NOMO-1 treated with DMSO at 0.1 percent for 48 hours (cell line): Measurements from ENCODE around the gene ASAP3.

Experiments
- DNase-seq: peaks from one replicate; lab custom pipeline; 2025; ENCODE audit not compliant: unreplicated experiment; lab: John Stamatoyannopoulos, UW

The ASAP3 gene

GRCh38 chr1:23450894-23451293 lies 33.1 kb downstream of the ASAP3 start:
- no peak for DNase-seq

DNA sequence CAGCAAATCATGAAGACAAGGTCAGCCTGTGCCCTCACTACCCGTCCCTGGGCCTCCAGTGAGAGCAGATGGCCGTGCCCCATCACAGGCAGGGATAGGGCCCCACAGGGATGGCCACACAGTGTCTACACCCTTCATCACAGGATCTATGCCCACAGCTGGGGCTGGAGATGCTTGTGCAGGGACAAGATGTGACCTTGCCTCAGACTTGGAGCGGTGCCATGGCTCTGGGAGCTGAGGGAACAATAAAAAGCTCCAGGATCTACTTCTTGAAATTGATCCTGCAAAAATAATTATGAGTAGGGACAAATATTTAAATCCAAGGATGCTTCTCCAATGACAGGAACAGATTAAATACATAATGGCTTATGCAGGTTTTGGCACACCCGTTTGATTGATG lies 34.0 kb downstream of the ASAP3 start:
- no peak for DNase-seq

- no peak for DNase-seq
These were observed 34.7 kb downstream of the ASAP3 start for GRCh38 chr1:23449306-23449705.

GRCh38 chr1:23448846-23449245 lies 35.1 kb downstream of the ASAP3 start:
- no peak for DNase-seq

DNA sequence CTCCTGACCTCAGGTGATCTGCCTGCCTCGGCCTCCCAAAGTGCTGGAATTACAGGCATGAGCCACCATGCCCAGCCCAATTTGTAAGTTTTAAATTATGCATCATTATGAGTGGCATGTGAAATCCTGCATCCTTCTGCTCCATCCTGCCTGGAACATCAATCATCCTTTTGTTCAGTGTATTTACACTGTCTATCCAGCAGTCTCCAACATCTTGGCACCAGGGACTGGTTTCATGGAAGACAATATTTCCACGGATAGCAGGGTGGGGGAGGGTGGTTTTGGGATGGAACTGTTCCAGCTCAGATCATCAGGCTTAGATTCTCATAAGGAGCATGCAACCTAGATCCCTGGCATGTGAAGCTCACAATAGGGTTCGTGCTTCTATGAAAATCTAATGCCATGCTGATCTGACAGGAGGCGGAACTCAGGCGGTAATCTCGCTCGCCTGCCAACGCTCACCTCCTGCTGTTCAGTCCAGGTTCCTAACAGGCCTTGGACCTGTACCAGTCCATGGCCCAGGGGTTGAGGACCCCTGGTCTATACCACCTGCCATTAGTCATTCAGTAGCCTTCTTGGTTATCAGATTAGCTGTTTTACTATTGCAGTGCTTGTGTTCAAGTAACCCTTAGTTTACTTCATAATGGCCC lies 37.2 kb downstream of the ASAP3 start:
- DNase-seq, result no peak

DNA sequence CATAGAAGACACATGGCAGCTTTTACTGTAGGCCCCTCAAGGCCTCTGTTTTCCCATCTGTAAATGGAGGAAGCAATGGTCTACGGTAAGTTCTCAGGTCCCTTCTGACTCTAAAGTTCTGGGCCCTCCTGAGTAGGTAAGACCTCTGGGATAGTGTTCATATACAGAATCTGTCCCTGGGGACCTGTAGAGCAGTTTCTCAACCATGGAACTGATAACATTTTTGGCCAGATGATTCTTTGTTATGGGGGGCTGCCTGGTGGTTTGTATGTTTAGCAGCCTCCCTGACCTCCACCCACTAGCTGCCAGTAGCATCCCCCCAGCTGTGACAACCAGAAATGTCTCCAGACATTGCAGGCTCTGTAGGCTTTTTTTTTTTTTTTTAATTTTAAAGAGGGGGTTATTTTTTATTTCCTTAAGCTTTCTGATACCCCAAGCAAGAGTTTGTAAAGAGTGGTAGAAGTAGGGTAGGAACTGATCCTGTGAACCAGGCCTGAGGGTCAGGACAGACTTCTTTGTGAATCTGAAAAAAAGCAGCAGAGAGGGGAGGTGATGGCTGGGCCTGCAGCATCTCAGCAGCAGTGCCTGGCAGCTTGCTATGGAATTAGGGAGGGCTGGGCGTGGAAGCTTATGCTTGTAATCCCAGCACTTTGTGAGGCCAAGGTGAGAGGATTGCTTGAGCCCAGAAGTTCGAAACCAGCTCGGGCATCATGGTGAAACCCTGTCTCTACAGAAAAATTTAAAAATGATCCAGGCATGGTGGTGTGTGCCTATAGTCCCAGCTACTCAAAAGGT lies 39.2 kb downstream of the ASAP3 start:
- DNase-seq, result no peak

DNA sequence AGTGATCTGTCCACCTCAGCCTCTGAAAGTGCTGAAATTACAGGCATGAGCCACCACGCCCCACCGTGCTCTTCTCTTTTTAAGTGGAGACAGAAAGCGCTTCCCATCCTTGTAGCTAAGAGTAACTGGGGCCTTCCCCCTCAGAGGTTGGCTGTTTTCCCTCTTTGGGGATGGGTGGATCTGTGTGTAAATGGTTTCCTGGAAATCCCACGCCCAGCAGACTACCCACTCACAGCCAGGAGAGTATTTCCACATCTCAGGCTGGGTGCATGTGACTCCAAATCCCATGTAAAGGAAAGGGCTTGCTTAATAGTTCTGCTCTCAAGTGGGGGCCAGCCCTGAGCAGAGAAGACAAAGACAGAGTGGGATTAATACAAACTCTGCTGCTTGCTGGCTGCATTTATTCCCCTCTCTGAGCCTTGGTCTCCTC lies 39.9 kb downstream of the ASAP3 start:
- no peak for DNase-seq

- DNase-seq, result no peak
These were observed 41.2 kb downstream of the ASAP3 start for GRCh38 chr1:23442751-23443150.

- no peak for DNase-seq
These were observed 42.4 kb downstream of the ASAP3 start for GRCh38 chr1:23441446-23442148.

GRCh38 chr1:23438545-23438944 lies 45.4 kb downstream of the ASAP3 start:
- no peak for DNase-seq

GRCh38 chr1:23437355-23437664 lies 46.7 kb downstream of the ASAP3 start:
- no peak for DNase-seq

- no peak for DNase-seq
These were observed 47.2 kb downstream of the ASAP3 start for GRCh38 chr1:23436520-23437354.

DNA sequence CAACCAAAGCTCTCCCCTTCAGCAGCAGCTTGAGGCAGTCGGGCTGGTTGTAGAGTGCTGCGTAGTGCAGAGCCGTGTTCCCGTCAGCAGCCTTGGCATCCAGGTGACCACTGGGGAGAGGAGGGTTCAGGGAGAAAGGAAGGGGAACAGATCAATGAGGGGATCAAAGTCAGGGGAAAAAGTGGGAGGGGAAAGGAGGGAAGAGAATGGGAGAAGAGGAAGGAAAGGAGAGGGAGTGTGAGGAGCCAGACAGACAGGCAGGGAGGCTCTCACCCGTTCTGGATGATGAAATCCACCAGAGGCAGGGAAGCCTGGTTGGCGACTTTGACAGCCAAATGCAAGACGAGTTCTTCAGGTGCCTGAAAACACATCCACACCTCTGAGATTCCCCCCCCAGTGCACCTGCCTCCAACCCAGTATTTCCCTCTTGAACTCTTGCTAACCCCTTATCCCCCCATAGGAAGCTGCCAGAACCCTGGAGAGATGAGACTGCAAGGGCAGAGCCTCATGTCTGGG lies 49.7 kb downstream of the ASAP3 start:
- DNase-seq, result no peak

DNA sequence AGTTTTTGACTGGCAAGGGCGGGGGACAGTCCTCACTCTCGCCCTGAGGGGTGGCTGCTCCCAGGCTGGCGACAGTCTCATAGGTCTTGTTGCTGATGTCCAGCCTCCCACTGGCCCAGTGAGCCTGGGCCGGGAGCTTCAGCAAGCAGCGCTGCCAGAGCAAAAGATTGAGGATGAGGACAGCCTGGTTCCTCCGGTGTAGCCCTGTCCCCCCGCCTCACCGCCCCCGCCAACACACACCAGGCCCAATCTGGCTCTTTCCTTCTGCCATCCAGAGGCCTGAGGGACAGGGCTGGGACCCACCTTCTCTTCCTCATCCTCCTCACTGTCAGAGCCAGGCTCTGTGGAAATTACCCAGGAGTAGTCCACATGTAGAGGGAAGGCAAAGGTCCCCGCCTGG lies 50.9 kb downstream of the ASAP3 start:
- DNase-seq, result no peak

DNA sequence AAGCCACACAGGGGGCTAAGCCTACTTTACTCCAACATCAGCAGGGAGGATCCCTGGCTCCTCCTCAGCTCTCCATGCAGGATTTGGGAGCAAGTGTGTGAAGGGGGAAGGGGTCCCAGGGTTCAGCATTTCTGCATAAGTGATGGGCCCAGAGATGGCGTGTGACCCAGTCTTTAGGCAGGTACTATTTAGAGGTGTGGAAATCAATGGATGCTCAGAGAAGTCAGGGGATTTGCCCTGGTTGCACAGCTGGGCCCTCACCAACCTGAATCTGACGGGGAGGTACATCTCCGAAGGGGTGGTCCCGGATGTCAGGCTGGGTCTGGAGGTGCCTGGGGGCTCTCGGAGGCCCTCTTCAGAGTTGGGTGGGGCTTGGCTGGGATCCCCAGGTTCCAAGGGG lies 52.5 kb downstream of the ASAP3 start:
- DNase-seq, result no peak

DNA sequence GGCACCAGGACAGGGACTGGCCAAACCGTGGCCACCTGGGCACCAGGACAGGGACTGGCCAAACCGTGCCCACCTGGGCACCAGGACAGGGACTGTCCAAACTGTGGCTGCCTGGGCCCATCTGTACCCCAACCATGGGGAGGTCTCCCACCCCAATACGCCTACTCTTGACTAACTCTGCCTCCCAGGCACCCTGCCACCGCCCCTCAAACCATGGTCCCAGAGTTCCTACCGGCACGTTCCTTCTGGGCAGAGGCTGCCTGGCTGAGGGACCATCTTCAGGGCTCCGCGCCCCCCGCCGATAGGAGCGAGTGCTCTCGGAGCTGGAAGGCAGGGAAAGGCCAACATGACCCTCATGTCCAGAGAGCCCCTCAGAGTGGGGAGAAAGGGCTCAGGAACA lies 53.2 kb downstream of the ASAP3 start:
- no peak for DNase-seq

GRCh38 chr1:23428136-23428905 lies 55.7 kb downstream of the ASAP3 start:
- DNase-seq, result no peak

DNA sequence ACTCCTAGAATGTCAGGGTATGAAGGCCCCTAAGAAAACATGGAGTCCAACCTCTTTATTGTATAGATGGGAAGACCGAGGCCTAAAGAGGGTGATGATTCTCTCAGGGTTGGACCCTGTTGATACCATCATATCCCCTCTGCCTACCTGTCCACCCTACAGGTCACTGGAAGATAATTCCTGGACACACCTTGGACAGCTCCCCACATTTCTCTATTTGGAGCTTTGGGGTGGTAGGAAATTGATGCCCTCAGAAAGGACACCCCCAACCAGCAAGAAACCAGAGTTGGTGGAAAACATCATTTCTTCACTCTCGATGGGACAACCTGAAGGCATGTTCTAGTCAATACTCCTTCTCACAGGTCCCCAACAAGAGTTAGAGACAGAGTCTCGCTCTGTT lies 56.4 kb downstream of the ASAP3 start:
- no peak for DNase-seq

DNA sequence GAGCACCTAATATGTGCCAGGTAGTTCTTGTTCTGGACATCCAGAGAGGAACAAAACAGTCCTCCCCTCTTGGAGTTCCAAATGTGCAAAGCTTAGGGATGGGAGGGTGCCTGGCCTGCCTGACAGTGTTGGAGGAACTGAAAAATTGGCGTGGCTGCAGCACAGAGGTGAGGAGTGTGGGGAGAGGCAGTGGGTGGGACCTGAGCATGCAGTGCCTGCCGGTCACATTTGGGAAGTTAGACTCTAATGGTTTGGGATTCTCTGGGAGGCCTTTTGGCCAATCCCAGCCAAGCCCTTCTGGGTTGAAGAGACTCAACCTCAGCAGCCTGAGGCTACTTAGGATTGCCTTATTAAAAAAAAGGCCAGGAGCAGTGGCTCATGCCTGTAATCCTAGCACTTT lies 57.2 kb downstream of the ASAP3 start:
- DNase-seq, result no peak

- DNase-seq, result no peak
These were observed 58.8 kb downstream of the ASAP3 start for GRCh38 chr1:23425193-23425494.
